GM21528 (cell line): ENCODE measurements around the gene MIDN.
"Not testable (repeated sequence)": the region's sequence is repeated elsewhere in the genome, so short reads cannot be mapped to it uniquely, and the experiment has no call there.

Experiments used
- ATAC-seq: cut with Tn5 transposase; IDR thresholded peaks from one replicate; pipeline ENCODE4 v1.9.1; 2021; ENCODE audit warnings: mild to moderate bottlenecking, moderate library complexity; ENCODE audit not compliant: unreplicated experiment, low FRiP score

MIDN gene

DNA sequence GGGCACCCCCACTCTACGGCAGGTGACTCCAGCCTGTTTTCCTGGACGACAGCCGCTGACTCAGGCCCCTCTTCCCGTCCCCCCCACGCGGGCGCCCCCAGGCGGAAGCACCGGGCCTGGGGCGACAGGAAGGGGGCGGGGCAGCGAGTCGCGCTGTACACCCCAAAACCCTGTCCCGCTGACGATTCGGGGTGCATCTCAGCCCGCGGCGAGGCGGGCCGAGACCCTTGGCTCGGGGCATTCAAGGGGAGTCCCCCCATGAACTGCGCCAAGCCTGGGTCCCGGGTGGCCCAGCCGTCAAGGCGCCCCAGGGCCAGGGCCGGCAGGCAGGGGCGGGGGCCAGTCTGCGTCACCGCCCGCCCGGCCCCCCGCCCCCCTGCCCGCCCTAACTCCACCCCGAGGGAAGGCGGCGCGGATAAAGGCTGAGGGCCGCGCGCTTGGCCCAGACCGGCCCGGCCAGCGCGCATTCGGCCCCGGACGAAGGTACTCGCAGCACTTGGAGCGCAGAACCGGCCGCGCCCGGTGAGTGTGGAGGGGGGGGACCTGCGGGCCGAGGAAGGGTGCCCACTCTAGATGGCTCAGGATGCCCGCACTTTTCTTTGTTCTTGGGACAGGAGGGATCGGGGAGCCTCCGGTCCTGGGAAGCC is at the start of gene MIDN:
MIDN (plus strand) TSS at position 445 of the 647 bp plus-strand sequence. CDS start 1,714 bp downstream, outside the sequence.
- ATAC-seq = peak; percentile 7

DNA sequence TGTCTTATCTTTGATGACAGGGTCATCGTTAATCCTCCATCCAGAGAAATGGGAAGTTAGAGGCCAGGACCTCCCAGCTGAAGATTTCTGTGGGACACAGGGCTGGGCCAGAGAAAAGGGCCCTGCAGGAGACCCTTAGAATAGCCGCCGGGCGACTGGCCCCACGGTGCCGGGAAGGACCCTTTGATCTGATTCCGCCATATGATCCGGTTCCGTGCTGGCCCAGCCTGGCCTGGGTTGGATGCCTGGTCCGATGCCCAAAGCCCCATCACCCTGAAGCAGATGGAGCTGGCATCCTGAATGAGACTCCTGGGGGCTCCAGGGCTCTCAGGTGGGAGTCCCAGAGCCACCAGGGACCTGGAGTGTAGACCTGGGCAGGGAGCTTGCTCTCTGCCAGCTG is 48.9 kb upstream of the MIDN start:
- no peak for ATAC-seq

DNA sequence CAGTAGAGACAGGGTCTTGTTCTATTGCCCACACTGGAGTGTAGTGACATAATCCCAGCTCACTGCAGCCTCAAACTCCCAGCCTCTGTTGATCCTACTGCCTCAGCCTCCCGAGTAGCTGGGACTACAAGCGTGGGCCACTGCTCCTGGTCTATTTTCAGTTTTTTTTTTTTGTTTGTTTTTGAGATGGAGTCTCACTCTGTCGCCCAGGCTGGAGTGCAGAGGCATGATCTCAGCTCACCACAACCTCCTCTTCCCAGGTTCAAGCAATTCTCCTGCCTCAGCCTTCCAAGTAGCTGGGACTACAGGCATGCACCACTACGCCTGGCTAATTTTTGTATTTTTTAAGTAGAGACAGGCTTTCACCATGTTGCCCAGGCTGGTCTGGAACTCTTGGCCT is 47.8 kb upstream of the MIDN start:
- not testable (repeated sequence) for ATAC-seq

DNA sequence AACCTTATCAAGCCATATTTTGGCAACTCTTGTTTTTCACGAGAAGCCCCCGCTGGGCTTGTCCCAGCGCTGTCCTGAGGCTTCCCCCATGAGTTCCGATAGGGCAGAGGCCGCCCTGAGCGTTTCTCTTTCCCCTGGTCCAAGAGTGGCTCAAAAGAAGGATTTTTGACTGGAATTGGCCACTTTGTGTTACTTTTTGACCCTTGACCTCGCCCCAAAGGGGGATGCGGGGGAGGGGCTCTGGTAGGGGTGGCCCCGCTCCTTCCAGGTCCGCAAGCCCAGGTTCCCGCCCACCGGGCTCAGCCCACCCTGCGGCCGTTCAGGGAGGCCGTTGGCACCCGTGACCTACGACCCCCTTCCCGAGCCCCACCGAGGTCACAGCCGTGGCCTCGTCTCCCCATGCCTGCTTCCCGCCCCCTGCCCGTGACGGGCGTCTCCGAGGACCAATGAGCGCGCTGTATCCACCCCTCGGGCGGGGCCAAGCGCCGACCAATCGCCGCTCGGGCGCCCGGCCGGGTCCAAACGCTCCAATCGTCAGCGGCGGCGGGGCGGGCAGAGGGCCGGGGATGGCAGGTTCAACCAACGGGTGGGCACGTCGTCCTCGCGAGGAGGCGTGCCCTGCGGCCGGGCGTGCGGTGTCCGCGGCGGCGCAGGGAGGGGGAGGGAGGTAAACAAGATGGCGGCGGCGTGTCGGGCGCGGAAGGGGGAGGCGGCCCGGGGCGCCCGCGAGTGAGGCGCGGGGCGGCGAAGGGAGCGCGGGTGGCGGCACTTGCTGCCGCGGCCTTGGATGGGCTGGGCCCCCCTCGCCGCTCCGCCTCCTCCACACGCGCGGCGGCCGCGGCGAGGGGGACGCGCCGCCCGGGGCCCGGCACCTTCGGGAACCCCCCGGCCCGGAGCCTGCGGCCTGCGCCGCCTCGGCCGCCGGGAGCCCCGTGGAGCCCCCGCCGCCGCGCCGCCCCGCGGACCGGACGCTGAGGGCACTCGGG is 43.0 kb upstream of the MIDN start, which contains the start of gene STK11:
STK11 (plus strand) TSS at position 665 of the 986 bp plus-strand sequence. CDS start 1,136 bp downstream, outside the sequence.
- ATAC-seq = peak; percentile 68

DNA sequence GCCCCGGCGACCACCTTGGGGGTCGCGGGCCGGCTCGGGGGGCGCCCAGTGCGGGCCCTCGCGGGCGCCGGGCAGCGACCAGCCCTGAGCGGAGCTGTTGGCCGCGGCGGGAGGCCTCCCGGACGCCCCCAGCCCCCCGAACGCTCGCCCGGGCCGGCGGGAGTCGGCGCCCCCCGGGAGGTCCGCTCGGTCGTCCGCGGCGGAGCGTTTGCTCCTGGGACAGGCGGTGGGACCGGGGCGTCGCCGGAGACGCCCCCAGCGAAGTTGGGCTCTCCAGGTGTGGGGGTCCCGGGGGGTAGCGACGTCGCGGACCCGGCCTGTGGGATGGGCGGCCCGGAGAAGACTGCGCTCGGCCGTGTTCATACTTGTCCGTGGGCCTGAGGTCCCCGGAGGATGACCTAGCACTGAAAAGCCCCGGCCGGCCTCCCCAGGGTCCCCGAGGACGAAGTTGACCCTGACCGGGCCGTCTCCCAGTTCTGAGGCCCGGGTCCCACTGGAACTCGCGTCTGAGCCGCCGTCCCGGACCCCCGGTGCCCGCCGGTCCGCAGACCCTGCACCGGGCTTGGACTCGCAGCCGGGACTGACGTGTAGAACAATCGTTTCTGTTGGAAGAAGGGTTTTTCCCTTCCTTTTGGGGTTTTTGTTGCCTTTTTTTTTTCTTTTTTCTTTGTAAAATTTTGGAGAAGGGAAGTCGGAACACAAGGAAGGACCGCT is 42.1 kb upstream of the MIDN start:
- ATAC-seq = no peak

DNA sequence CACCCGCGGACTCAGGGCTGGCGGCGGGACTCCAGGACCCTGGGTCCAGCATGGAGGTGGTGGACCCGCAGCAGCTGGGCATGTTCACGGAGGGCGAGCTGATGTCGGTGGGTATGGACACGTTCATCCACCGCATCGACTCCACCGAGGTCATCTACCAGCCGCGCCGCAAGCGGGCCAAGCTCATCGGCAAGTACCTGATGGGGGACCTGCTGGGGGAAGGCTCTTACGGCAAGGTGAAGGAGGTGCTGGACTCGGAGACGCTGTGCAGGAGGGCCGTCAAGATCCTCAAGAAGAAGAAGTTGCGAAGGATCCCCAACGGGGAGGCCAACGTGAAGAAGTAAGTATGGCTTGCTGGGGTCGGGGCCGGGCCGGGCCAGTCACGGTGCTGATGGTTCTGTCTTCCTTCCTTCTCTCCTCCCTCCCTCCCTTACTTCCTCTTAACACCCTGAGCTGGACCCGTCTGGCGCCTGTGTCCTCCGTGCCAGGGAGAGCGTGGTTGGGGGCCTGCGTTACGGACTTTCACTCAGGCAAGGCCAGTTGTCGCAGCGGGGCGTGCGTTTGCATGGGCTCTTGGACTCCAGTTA is 41.4 kb upstream of the MIDN start:
- no peak for ATAC-seq

DNA sequence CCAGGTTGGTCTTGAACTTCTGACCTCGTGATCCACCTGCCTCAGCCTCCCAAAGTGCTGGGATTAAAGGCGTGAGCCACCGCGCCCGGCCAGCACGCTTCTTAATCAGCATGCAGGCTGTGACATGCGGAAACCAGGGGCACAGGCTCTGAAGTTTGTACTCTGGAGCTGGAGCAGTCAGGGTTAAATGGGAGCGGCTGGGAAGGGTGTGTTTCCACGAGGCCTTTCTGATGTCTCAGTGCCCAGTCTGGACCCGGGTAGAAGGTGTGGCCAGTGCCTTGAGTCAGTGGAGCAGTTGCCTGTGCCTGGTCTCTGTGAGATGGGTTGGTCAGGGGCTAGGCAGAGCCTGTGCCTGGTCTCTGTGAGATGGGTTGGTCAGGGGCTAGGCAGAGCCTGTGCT is 39.6 kb upstream of the MIDN start:
- ATAC-seq = not testable (repeated sequence)

DNA sequence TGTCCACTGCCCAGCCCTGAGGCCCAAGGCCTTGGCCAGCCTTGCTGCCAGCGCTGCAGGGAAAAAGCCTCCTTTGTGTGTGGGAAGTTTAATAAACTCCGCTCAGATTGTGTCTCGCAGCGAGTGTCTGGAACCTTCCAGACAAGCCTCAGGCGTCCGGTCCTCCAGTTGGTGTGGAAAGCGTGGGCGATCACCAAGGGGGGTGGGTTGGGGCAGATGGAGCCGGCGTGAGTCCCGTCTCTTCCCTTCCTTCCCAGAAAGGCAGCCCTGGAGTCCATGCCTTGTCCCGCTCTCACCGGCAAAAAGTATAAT is 38.2 kb upstream of the MIDN start:
- no peak for ATAC-seq

DNA sequence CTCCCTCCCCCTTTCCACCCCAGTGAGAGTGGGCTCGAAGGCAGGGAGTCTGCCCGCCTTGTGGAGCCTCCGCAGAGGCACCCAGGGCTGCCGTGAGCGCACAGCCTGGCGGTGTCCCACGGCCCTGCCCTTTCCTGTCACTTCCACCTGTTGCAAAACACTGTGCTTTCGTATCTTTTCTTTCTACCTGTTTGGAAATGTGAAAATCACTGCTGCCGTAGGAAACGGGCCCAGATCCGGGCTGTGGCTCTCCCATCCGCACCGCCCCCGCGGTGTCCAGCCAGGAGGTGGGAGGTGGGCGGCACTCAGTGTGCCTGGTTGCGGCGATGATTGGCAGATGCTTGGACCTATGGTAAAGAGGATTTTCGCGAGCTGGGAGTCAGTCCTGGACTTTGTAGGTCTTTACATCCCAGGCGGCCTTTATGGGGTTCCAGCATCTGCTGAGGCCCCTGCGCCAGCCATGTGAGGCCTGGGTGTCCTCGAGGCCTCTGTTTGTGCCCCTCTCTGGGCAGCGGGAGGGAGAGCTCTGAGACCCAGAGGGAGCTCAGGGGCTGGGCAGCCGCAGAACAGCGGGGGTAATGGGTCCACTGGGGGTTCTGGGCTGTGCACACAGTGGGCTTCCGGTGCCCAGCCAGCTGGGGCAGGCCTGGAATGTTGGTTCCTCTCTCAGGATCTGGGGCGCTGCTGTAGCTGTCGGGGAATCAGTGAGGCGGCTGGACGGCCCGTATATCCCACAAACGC is 36.7 kb upstream of the MIDN start:
- ATAC-seq = no peak

DNA sequence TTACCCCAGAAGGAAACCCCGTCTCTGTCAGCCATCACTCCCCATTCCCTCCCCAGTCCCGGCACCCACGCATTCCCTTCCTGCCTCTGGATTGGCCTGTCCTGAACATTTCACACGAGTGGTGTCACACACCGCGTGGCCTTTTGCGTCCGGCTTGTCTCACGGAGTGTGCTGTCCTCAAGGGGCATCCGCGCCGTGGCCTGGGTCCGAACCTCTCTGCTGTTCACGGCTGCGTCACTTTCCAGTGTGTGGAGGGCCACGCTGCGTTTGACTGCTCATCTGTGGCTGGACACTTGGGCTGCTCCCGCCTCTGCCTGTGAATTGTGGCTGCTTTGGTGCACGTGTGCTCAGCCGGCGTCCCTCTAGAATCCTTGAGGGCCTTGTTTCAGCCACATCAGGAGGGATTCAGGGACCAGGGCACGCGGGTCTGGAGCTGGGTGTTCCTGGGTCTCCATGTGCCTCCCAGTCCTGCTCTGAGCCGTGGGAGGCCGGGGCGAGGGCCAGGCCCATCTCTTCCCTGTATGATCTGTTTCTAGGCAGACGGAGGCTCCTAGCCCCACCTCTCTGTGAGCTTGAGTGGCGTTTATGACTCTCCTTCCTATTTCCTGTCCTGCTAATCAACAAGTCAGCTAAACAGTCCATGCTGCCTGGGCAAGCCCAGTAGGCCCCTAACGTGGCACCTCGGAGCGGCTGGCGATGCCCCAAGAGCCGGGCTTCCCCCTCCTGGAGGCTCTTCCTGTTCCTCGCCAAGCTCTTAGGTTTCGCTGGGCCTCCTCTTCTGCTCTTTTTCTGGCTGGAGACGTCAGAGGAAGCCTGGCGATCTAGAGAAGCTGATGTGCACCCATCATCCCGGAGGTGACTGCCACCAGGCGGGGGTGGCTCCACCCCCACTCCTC is 34.7 kb upstream of the MIDN start:
- ATAC-seq = no peak

DNA sequence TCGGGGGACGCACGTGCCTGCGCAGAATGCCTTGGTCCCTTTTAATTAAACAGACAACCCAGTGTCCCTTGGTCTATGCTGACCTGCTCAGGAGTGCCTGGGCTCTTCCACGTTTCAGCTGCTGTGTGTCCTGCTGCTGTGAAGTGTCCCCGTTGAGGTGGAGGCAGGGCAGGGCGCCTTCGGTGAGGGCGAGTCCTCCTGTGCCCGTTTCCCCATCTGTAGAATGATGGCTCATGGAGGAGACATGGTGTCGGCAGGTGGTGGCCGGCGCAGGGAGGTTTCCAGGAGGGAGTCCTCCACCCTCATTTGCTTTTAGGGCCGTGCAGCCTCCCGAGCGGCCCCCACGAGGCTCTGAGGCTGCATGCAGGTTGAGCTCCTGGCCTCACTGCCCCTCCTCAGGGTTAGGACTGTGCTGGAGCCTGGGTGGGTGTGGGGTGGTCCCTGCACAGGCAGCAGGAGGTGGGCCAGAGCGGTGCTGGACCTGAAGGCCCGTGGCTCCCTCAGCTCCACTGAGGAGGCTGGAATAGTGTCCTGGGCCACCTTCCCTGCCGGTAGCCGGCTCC is 34.0 kb upstream of the MIDN start:
- no peak for ATAC-seq

DNA sequence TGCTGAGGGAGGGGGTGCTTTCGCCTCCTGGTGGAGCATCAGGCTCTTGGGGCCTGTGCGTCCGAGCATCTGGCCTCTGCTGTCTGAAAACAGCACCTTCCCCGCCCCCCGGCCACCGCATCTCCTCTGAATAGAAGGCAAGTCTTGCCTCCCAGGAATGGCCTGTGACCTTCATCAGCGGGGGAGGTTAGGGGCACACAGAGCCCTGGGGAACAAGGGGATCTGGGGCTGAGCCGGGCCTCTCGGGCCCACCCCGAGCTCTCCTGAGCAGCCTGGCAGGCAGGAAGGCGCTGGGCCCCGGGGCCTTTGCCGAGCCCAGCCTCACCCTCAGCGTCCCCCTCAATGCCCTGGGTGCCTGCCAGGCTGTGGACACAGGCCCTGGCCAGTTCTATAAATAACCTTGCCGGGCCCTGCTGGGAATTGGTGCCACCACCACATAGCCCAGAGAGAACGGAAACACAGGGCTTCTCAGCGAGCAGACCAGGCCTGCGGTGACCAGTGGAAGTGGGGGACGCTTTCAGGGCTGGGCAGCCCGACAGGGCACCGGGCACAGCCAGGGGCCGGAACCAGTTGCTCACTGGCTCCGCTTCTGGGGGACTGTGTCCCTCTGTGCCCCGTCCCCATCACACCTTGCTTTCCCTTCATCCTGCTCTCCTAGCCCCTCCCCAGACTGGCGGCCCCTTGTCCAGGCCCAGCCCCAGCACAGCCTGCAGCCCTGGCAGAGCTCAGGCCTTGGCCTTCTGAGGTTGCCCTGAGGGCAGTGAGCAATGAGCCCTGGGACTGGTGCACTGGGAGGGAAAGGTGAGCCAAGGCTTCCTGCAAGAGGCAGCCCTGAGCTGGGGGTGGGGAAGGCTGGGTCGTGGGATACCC is 33.3 kb upstream of the MIDN start:
- ATAC-seq = no peak

DNA sequence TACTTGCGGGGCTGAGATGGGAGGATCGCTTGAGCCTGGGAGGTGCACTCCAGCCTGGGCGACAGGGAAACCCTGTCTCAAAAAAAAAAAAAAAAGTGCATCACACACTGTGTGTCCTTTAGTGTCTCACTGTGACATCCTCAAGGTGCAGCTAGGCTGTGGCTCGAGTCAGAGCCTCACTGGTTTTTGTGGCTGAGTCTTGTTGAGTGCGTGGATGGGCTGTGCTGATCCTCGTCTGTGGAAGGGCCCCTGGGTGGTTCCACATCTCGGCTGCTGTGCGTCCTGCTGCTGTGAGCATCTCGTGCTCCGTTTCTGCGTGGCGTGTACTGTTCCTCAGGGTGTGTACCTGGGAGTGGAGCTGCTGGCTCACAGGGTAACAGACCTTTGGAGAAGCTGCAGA is 31.6 kb upstream of the MIDN start:
- no peak for ATAC-seq

DNA sequence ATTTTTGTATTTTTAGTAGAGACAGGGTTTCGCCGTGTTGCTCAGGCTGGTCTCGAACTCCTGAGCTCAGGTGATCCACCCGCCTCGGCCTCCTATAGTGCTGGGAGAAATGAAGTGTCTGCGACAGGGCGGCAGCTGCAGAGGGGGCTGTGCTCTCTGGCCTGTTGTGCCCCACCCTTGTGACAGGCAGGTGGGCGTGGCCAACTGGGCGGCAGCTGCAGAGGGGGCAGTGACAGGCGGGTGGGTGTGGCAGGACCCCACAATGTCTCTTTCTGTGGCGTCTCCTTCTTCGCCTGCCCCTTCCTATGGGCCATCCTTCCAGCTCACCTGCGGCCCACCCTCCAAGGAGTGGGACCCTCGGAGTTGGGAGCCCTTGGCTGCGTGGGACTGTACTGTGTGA is 31.0 kb upstream of the MIDN start:
- ATAC-seq = no peak

DNA sequence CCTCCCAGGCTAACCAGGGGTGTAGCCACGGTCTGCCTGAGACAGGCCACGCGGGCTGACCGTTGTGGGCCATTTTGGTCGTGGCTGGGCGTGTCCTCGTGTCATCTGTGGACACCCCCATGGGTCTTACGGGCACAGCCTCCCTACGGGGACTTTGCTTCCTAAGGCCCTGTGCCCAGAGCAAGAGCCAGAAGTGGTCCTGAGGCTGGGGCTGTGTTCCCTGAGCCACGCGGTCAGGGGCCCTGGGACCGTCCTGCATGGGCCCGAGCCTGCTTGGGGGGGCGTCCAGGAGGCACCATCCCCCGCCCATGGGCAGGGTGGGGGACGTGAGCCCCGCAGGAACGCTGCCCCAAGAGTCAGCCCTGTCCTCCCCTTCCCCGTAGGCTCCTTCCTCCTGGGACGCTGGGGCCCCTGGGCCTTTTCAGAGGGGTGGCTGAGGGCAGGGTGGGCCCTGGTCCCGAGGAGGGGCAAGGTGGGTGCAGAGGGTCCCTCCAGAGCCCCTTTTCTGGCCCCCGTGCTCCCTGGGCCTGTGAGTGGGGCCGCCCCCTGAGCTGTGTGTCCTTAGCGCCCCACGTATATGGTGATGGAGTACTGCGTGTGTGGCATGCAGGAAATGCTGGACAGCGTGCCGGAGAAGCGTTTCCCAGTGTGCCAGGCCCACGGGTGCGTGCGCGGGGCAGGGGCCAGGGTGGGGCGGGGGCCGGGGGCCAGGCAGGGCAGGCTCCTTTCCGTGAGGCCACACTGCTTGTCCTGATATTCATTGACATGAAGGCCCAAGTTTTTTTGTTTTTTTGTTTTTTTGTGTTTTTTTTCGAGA is 29.4 kb upstream of the MIDN start:
- ATAC-seq = no peak

DNA sequence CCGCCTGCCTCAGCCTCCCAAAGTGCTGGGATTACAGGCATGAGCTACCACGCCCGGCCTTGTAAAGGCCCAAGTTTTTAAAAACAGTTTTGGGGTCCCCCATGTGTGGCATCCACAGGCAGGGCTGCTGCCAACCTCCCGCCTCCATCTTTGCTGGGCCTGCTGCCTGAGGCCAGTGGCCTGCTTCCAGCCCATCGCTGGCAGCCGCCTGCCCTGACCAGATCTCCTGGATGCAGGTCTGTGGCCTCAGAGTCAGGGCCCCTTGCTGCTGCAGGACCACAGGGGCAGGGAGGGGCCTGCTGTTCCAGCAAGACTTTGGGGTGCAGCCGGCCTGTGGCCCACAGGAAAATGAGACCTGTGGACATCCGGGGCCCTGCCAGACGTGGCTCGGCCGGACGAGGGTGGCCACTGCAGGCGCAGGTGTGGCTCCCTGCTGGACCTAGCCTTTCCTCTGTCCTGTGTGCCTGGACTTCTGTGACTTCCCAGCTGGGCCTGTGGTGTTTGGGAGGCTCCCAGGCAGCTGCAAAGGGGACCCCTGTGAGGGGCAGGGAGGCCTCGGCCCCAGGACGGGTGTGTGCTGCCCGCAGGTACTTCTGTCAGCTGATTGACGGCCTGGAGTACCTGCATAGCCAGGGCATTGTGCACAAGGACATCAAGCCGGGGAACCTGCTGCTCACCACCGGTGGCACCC is 28.5 kb upstream of the MIDN start:
- no peak for ATAC-seq
